ENCODE results near the gene BNIP3. TPM values are rescaled to one million over a fixed set of nuclear protein-coding genes. Genes with fewer than 3 reads are reported as not detected.

Gene BNIP3
- total RNA-seq, 1 donor from 2014 or later: 157 TPM

DNA sequence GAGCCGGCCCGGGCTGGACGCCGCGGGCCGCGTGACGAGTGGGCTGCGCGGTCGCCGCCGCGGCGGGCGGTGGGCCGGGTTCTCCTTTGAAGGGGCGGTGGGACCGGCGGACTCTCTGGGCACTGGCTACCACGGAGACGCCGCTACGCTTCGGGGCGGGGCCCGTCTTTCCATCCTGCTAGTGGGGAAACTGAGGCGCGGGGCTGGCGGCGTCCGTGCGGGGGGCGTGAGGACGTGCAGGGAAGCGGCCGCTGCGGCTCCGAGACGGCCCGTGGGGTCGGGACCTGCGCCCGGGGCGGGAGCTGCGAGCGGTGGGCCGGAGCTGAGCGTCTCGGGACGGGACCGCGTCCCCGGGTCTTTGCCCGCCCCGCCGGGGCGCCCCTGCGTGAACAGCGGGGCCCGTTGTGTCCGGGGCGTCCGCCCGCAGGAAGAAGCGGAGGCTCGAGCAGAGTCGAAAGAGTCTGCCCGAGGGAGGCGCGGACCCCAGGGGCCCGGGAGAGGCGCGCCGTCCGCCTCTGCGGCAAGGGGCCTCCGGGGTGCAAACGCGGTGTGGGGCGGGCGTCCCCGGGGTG, 548 bp upstream of the BNIP3 start:
- intact Hi-C loops (cut with DNase I): loop anchor here (5.0 kb wide), 2 partner anchors 40 to 80 kb away; partner anchors contain the start of gene PPP2R2D
- ATAC-seq: no peak

DNA sequence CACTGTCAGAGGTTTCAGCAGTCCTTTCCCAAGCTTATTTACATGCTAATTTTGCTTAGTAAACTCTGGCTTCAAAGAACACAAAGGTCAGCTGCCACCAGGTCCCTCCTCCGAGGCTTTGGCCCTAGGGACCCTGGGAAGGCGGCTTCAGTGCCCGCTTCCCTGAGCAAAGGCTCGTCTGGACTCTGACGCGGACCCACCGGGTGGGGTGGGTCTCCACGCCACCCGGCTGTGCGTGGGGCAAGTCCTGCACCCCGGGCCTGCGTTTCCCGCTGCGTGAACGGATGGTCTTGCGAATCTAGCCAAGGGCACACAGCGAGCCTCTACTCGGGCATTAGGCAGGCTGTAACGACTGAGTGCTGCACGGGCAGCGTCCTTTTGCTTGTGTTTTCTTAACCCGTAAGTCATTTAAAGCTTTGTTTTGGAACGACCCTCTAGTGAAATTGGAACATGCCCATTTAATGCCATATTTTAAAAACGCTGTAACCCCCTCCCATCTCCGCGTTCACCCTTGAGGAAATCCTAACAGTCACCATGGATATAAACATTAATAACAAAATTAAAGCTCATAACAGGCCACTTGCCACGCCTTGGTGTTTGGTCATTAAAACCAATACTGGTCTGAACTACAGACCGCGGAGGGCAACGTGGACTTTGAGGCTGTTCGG, 828 bp downstream of the BNIP3 start:
- ATAC-seq: no peak
- intact Hi-C loops (cut with DNase I): loop anchor here (1.0 to 5.0 kb wide), 3 partner anchors 15 to 79 kb away; partner anchors contain the start of gene PPP2R2D
- DNase-seq (ENCODE audit: missing footprints): no peak

More for the DNA sequence above, 548 bp upstream of the BNIP3 start:
- no peak for DNase-seq (ENCODE audit: missing footprints)

DNA sequence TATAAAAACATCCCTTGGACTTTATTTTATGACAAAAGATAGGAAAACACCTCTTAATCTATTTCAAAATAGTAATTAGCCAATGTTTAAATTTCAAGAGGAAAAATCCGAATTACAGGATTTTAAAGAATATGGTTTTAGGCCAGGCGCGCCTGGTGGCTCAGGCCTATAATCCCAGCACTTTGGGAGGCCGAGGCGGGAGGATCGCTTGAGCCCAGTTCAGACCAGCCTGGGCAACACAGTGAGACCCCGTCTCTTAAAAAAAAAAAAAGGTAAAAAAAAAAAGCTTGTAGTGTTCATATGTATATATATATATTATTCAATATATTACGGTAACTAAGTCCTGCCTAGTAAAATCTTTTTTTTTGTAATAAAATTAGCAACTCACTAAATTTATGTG, 1.4 kb downstream of the BNIP3 start:
- no peak for DNase-seq (ENCODE audit: missing footprints)
- intact Hi-C loops (cut with DNase I): loop anchor here (5.0 kb wide), 2 partner anchors 42 to 78 kb away; partner anchors contain the start of gene PPP2R2D
- no peak for ATAC-seq

- ATAC-seq (peak; percentile 52), DNase-seq (ENCODE audit: missing footprints) (peak; percentile 74)
- intact Hi-C loops (cut with DNase I): loop anchor here (5.0 kb wide), 2 partner anchors 42 to 78 kb away; partner anchors contain the start of gene PPP2R2D
These were observed 1.9 kb downstream of the BNIP3 start for GRCh38 chr10:131979821-131980270.

GRCh38 chr10:131979336-131979735, 2.4 kb downstream of the BNIP3 start:
- intact Hi-C loops (cut with DNase I): no loop called here
- ATAC-seq: no peak

DNA sequence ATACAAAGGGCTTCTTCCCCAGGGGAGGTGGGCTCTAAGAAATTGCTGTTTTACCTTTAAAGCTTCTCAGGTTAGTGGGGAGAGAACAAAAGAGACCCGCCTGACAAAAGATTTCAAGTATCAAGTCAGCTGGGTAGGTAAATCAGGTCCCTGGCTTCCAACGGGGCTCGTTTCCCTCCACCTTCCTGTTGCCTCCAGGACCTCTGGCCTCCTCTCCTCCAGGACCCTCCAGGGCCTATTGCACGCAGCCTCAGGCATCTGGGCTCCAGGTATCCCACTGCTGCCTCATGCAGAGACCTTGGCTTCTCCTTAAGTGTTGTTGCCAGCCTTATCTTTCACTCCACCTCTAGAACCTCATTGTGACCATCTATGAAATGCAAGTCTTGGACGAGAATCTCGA, 2.9 kb downstream of the BNIP3 start:
- intact Hi-C loops (cut with DNase I): no loop called here
- DNase-seq (ENCODE audit: missing footprints) (no peak), ATAC-seq (no peak)

More at GRCh38 chr10:131979336-131979735, 2.4 kb downstream of the BNIP3 start:
- DNase-seq (ENCODE audit: missing footprints): no peak

GRCh38 chr10:131978366-131978765, 3.4 kb downstream of the BNIP3 start:
- intact Hi-C loops (cut with DNase I): no loop called here
- DNase-seq (ENCODE audit: missing footprints) (no peak), ATAC-seq (no peak)

DNA sequence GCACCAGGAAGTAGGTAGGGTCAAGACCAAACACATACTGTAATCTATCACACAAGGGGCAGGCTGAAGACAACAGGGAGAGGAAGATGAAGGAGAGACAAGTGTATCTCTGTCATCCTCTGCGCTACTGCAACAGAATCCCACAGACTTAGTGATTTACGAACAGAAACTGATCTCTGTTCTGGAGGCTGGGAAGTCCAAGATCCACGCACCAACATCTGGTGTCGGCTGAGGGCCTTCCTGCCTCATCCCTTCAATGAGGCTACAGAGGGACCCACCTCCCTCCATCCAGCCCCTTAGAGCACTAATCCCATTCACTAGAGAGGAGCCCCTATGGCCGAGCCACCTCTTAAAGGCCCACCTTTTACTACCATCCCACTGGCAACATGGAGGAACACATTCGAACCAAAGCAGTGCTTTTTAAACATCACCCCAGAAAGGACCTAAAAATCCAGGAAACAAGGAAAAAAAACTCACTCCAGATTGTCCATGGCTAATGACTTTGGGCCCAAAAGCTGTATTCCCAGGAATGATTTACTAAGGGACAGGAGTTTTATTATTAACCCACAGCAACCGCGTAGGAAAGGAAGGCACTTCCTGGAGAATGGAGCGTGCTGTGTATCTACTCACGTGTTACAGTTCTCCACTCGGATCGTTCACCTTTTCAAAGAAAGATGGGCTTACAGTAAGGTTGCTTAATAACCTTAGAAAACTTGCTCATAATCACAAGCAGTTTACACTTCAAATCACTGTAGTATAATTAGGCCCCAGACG, 4.2 kb downstream of the BNIP3 start:
- ATAC-seq (no peak), DNase-seq (ENCODE audit: missing footprints) (no peak)
- intact Hi-C loops (cut with DNase I): no loop called here

GRCh38 chr10:131975796-131976195, 5.9 kb downstream of the BNIP3 start:
- intact Hi-C loops (cut with DNase I): no loop called here
- ATAC-seq (no peak), DNase-seq (ENCODE audit: missing footprints) (no peak)

DNA sequence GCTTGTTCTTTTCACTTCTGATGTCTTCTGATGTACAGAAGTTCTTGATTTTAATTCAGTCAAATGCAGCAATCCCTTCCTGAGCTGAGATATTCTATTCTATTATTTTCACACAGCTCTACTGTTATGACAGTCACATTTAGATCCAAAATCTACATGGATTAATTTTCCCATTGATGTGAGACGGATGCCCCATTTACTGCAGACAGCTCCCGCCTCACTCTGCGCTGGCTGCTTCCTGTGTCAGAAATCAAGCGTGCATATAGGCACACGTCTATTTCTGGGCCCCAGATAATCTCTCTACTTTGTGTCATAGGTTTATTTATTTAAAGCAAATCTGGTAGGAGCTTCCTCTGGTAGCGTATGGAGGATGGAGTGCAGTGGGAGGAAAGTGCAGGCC, 6.7 kb downstream of the BNIP3 start:
- intact Hi-C loops (cut with DNase I): no loop called here
- no peak for ATAC-seq
- no peak for DNase-seq (ENCODE audit: missing footprints)

DNA sequence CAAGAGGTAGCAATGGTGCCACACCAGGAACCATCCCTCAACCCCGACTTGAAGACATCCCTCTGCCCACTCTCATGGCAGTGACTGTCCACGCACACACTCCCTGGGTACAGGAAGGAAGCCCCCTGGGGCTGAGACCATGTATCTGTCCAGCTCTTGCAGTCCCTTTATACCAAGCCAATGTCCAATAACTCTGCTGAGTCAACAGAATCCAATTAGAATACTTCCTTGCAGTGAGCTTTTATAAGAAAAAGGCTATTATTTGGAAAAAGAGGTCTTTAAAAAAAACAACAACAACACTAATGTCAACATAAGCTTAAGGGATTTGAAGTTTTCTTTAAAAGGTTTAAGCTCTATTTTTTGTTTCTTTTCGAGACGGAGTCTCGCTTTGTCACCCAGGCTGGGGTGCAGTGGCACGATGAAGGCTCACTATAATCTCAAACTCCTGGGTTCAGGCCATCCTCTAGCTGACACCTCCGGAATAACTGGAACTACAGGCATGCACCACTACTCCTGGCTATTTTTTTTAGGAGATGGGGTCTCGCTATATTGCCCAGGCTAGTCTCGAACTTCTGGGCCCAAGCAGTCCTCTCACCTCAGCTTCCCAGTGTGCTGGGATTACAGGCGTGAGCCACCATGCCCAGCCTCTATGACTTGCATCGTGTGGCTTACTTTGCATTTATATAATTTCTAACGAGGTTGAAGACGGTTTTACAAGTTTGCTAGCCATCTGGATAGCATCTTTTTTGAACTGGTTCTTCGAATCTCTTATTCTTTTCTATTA, 7.5 kb downstream of the BNIP3 start:
- intact Hi-C loops (cut with DNase I): no loop called here
- ATAC-seq (peak; percentile 10), DNase-seq (ENCODE audit: missing footprints) (no peak)

DNA sequence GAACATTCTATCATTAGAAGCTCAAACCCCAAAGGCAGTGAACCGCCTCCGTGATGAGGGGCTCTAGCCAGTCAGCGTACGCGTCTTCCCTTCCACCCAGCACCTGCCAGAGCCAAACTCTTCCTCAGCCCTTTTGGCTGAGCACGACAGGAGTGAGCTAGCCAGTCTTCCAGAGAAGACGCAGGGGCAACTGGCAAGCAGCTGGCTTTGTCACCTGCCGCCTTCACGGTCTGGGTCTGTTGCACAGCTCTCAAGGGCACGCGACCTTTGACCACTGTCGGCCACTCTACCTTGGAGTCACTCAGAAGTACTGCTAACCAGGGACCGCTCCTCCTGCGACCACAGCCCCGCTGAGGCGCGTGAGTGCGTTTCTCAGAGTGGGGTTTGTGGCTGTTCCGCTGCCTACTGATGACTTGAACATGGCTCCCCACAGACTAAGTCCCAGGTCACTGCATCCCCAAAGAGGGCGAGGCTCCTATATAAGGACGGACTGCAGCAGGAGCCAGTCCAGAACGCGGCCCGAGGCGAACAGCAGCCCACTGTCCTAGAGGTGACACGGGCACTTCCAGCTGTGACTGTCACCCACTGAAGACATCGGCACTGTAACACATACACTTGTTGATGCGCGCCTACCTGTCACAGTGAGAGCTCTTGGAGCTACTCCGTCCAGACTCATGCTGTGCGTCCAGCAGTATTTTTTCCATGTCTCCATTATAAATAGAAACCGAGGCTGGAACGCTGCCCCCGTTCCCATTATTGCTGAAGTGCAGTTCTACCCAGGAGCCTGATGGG, 8.4 kb downstream of the BNIP3 start:
- intact Hi-C loops (cut with DNase I): no loop called here
- DNase-seq (ENCODE audit: missing footprints): no peak
- ATAC-seq: peak; percentile 75

DNA sequence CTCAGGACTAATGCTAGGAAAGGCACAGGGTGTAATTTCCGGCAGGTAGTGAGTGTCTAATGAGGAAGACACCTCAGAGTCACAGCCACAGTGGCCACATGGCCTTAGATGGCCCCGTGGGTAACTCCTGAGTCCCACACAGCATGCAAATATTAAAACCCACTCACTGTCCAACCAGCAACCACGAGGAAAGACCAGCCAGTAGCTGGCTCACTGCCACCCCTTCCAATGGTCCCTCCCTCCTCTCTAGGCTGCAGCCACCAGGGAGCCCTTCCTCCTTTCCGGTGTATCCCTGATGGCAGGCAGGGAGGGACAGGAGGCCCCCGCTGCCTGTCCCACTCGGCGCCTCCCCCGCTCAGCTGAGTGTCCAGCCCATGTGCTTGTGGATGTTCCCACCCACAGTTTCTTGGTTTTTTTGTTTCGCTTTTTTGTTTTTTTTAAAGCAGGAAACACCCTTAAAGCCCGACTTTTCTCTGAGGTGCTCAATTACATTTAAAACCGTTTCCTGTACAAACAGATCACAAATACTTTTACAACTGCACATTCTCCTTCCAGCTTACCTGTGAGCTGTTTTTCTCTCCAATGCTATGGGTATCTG, 9.2 kb downstream of the BNIP3 start:
- intact Hi-C loops (cut with DNase I): no loop called here
- peak; percentile 81 for DNase-seq (ENCODE audit: missing footprints)
- peak; percentile 68 for ATAC-seq

GRCh38 chr10:131971591-131971990, 10.1 kb downstream of the BNIP3 start:
- DNase-seq (ENCODE audit: missing footprints) (no peak), ATAC-seq (no peak)
- intact Hi-C loops (cut with DNase I): no loop called here

DNA sequence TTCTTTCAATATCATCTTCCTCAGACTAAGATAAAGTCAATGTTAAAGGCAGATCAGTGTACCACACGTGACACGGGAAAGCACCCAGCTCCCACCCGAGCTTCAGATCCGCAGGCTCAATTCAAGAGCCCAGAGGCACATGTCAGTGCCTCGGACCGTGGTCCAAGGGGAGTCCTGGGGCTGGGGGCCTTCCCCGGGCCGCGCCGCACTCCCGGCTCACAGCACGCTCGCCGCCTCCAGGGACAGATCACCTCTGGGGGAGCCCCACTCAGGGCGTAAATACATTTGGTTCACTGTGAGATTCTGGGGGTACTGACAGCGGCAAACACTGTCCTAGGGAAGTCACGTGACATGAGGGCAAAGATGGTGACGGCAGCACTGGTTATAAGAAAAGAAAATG, 10.8 kb downstream of the BNIP3 start:
- intact Hi-C loops (cut with DNase I): no loop called here
- no peak for ATAC-seq
- DNase-seq (ENCODE audit: missing footprints): no peak

GRCh38 chr10:131968949-131969348, 12.8 kb downstream of the BNIP3 start:
- ATAC-seq (no peak), DNase-seq (ENCODE audit: missing footprints) (no peak)
- intact Hi-C loops (cut with DNase I): no loop called here

DNA sequence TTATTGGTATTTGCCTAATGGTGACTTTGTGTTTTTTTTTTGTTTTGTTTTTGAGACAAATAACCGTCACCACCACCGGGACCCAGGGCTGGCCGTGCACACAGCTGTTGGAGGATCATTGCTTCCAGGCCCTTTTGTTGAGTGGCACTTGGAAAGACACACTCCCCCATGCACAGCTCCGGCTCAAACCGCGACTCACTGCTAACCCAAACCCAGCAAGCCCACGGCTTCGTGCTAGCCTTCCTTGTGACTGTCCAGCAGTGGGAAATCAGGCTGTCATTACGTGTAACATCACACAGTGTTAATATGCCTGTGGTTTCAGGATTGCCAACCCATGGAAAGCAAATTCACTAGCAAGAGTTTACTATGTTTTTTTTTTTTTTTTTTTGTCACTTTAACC, 17.4 kb downstream of the BNIP3 start:
- DNase-seq (ENCODE audit: missing footprints) (no peak), ATAC-seq (no peak)
- intact Hi-C loops (cut with DNase I): no loop called here

DNA sequence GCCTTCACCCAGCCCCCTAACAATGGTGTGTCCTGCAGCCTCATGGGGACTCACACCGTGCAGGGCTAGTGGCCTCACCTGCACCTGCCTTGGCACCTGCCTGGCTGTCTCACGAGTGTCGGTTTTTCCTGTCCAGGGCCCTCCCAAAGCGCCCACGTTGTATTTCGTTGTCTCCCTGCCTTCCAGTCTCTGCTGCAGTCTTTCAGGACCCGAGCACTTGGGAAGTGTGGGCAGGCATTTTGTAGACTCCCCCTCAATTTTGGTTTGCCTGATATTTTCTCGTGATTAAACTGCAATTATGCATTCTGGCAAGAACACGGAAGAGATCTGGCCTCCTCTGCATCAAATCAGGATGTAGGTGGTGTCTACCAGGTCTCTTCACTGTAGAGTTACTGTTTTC, 17.9 kb downstream of the BNIP3 start:
- DNase-seq (ENCODE audit: missing footprints): no peak
- no peak for ATAC-seq
- intact Hi-C loops (cut with DNase I): no loop called here

All from Right ventricle myocardium inferior (tissue), 1 donor.